HG02610 (cell line): ENCODE measurements around the gene PRODH.
"Not testable (repeated sequence)": the region's sequence is repeated elsewhere in the genome, so short reads cannot be mapped to it uniquely, and the experiment has no call there.

Experiments used
- ATAC-seq: cut with Tn5 transposase; IDR thresholded peaks from one replicate; pipeline ENCODE4 v1.9.1; 2021; ENCODE audit warnings: mild to moderate bottlenecking, moderate library complexity; ENCODE audit not compliant: unreplicated experiment

Gene PRODH

DNA sequence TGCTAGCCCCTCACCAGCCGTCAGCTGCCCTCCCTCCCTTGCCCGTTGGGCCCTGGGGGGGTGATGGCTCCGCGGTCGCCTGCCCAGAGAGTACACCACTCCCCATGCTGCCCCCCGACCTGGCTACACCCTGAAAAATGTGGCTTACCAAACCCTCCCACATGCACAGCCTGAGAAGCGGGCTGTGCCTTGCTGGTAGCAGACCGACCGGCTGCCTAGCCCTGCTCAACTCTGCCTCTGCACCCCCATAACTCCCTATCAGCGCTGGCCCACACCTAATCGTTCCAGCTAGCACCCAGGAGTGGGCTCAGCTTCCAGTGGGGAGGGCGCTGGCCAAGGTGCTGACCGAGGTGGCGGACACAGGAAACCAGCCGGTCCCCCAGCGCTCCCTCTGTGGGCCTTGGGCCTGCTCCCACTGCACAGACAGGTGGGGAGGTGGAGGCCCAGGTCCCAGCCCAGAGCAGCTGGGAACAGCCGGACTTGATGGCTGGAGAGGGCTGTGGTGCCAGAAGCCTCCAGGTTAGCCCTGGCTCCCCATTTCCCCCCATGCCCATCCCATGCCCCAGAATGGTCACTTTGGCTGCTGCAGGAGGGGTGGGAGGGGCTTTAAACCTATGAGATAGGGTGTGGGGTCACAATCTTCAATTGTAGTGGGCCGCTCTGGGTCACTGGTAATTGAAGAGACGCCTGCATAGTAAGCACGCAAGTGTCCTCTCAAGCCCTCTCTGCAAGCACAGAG, 32.1 kb upstream of the PRODH start:
- no peak for ATAC-seq

GRCh38 chr22:18967391-18968010, 31.4 kb upstream of the PRODH start:
- ATAC-seq, result not testable (repeated sequence)

GRCh38 chr22:18966748-18967147, 30.7 kb upstream of the PRODH start:
- no peak for ATAC-seq

DNA sequence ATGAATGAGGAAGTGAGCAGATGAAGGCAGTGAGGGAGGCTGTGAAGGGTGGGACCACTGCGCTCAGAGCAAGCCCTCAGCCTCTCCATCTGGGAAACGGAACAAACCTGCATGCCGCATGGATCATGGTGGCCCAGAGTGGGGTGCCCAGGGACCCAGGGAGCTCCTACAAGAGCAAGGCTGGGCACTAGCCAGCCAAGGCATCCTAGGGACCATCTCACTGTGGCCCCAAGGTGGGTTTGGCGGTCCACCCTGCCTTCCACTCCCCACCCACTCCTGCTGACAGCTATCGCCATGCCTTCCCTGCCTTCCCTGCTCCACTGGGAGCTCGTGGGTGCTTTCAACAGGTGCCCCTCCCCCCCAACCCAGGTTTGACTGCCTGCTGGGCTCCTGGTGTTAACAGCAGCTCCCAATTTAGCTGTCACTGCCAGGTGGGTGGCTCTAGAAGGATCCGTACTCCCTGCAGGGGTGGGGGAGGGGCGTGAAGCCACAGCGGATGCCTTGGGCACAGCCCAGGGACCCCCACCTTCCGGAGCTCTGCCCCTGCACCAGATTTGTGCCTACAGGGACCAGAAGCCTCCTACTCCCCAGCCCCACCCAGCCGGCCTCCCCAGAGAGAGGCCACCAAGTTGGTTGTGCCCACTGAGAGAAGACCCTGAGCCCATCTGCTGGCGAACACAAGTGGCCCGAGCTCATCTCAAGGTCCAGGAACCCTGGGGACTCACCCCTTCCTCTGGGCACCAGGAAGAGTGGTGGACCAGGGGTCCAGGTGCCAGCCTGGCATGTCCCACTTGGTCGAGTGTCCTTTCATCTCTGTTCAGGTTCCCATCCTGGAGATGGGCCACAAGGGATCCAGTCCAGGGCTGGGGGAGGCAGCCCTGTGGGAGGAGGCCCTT, 29.7 kb upstream of the PRODH start:
- no peak for ATAC-seq

- ATAC-seq, result not testable (repeated sequence)
Measured at GRCh38 chr22:18964501-18965265, 28.6 kb upstream of the PRODH start.

GRCh38 chr22:18964051-18964450, 28.0 kb upstream of the PRODH start:
- not testable (repeated sequence) for ATAC-seq

DNA sequence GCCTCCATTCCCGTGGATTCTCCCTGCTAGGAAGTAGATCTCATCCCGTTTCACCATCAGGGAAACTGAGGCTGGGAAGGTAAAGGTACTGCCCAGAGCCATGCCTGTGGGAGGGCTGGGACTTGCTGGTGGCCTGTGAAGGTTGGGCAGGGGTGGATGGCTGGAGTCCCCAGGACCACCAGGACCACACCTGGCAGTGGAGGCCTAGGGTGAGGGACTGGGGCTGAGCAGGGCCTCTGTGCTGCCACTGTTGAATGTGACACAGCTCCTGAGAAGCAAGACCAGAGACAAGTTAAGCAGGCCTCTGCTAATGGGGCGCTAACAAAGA, 26.2 kb upstream of the PRODH start:
- no peak for ATAC-seq

DNA sequence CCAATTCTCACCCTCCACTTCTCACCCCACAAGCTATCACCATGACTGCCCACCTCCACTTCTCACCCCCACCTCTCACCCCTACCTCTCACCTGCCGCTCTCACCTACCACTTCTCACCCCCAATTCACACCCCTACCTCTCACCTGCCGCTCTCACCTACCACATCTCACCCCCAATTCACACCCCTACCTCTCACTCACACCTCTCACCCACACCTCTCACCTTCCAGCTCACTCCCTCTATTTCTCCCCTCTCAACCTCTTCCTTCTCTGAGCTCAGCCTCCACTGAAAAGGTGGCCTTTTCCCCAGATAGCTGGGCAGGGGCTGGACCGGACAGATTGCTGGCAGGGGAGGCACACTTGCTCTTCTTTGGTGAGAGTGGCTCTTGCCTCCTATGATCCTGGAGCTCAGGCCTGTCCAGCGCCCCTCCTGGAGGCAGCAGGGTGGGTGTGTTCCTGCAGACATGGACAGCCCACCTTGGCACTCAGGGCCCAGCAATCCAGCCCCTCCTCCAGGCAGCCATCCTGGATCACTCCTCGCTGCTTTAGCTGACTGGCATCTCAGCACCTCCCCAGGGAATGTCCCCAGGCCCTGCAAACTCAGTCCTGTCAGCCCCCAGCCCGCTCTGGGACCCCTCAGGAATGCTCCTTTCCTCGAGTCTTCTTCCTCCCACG, 25.7 kb upstream of the PRODH start:
- ATAC-seq, result not testable (repeated sequence)

DNA sequence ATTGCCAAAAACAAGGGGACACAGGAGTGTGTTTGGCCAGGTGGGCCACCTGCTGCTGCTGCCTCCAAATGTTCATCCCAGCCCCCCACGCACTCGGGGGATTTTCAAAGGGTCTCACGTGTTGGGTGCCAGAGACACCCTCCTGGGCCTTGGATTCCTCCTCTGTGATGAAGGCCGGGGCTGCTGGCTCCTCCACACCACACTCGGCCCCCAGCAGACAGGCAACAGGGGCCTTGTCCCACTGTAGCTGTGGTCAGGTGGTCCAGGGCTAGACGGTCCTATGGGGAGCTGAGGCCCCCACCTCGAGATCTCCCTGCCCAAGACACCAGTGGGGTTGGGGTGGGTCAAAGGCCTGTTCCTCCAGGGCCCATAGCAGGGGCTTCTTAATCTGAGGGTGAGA, 25.1 kb upstream of the PRODH start:
- ATAC-seq, result not testable (repeated sequence)

DNA sequence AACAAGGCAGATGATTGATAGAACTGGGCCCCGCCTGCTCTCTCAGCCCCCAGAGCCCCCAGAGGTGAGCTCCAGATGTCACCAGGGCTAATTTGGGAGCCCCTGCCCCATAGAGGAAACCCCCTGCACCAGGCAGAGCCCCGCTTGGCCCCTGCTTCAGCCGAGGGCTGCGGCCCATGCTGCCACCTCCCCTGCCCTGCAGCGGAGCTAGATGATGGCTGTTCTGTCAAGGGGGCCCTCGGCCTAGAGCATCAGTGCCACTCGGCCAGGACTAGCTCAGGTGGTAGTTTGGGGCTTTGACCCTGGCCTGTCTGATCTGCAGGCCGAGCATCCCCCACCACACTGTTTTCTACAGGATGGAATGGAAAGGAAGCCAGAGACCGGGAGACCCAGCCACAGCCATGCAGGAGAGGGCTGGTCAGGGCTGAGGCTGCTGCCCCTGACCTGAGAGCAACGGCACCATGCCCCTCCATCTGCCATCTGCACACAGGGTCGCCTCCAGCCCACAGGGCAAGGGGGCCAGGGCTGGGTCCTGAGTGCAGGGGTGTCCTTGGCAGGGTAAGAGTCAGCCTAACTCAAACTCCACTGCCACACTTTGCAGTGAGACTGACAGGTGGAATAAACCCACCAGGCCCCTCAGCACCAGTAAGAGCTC, 24.2 kb upstream of the PRODH start:
- not testable (repeated sequence) for ATAC-seq

DNA sequence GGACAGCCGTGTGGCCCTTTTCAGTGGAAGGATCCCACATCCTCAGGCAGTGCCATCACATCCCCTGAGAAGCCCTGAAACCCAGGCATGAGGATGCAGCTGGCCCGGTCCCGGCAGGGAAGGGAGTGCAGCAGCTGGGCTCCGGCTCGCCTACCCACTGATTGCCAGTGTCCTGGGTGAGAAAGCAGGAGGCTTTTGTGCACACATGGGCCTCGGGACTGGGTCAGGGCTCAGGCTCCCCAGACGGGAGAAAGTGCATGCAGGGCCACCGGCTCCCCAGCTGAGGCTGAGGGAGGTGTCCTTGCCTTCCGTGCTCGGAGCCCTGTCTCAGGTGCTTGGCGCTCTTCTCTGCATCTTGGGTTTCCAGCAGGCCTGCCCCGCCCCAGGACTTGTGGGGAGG, 23.6 kb upstream of the PRODH start:
- ATAC-seq, result not testable (repeated sequence)

DNA sequence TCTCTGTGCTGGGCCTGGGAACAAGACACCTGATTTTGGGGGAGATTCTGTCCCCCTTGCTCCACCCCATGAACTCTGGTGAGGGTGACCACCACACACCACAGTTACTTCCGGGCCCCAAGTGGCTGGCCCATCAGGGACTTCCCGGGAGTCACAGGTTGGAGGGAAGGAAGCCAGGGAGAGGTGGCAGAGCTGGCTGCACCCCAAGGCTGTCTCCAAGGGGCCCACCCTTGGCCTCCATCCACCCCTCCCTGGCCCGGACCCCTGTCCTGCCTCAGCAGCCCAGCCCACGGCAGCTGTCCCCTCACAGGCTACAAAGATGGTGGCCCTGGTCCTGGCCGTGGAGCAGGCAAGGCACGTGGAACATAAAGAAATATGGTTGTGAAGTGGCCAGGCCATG, 23.2 kb upstream of the PRODH start:
- ATAC-seq, result not testable (repeated sequence)

GRCh38 chr22:18958738-18959137, 22.6 kb upstream of the PRODH start:
- ATAC-seq, result not testable (repeated sequence)

DNA sequence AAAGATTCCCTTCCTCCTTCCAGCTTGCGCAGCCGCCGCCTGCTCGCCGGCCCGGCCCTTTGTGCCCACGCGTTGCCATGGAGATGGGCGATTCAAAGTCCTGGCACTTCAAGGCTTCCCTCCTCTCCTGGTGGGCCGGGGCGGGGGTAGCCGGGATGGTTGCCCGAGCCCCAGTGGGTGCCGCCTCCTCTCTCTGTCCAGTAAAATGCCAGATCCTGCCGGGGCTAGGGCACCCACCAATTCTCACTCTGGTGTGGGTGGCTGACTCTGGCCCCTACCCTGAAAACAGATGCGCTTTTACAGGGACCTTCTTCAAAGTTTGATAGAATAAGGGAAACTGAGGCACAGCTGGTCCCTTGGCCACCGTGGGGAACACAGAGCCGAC, 22.2 kb upstream of the PRODH start:
- ATAC-seq, result not testable (repeated sequence)

- not testable (repeated sequence) for ATAC-seq
Measured at GRCh38 chr22:18957621-18958320, 21.7 kb upstream of the PRODH start.

- ATAC-seq, result not testable (repeated sequence)
Measured at GRCh38 chr22:18956956-18957355, 20.9 kb upstream of the PRODH start.

GRCh38 chr22:18956121-18956895, 20.2 kb upstream of the PRODH start:
- ATAC-seq, result not testable (repeated sequence)

DNA sequence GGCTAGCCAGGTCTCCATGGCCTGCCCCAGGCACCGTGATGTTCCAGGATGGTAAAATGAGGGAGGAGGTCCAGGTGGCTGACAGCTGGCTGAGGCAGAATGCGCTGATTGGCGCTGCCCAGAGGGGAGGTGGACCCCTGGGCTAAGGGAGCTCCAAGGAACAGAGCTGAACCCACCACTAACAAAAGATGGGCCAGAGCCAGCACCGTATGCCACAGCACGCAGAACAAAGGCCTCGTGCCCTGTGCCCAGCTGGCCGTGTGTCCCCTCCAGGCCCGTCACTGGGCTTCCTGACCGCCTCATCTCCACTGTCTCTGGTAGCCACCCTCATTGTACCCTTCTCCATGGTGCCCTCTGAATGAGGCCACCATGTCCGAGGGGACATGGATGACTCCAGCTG, 19.6 kb upstream of the PRODH start:
- no peak for ATAC-seq
